Adrenal gland (tissue), 12 donors: ENCODE data around the gene SYNRG. TPM values are rescaled to one million over a fixed set of nuclear protein-coding genes. Genes with fewer than 3 reads are reported as not detected.
A peak's percentile ranks its signal among the peaks of the same experiment; 100 is the strongest.

ENCODE experiments used
- DNase-seq, 7 donors: peaks; one replicate each; pipeline ENCODE4 v3.0.0-alpha.2; 2019 to 2020
- H3K27ac ChIP-seq, 5 donors: fragments of 200-600 bp; sonication (generic) in 4 of 5; 1 replicate in 3 of 5; 2 replicates in 2 of 5; pipeline versions ENCODE4 v1.5.1 to v1.8.0; 2016 to 2020; ENCODE audit warnings: mild to moderate bottlenecking in 1 of 5
- H3K27me3 ChIP-seq: fragments of 200-600 bp; 2 replicates; pipeline ENCODE4 v1.8.0; 2021
- H3K36me3 ChIP-seq, 2 donors: fragments of 200-600 bp; replicated peaks in 1 of 2; 1 replicate in 1 of 2; 2 replicates in 1 of 2; pipeline versions ENCODE4 v1.5.1 to v1.8.0; 2018 to 2022
- H3K4me1 ChIP-seq, 2 donors: fragments of 200-600 bp; replicated peaks in 1 of 2; 1 replicate in 1 of 2; 2 replicates in 1 of 2; pipeline versions ENCODE4 v1.5.1 to v1.8.0; 2018 to 2021
- H3K4me3 ChIP-seq, 4 donors: fragments of 200-600 bp; sonication (generic) in 3 of 4; one replicate each; pipeline ENCODE4 v1.5.1; 2016 to 2018
- H3K9me3 ChIP-seq, 3 donors: fragments of 200-600 bp; sonication (generic) in 1 of 3; replicated peaks in 1 of 3; 1 replicate in 2 of 3; 2 replicates in 1 of 3; pipeline versions ENCODE4 v1.5.1 to v1.8.0; 2016 to 2021
- CTCF ChIP-seq, 6 experiments: fragments of 450-650 bp in 4 of 6; fragments of 200-600 bp in 2 of 6; sonication (generic) in 1 of 6; IDR thresholded peaks; 1 replicate in 5 of 6; 2 replicates in 1 of 6; pipeline versions ENCODE4 v1.5.1 to v1.8.0; 2016 to 2021; ENCODE audit warnings: antibody characterized with exemption in 6 of 6, mild to moderate bottlenecking in 2 of 6, moderate library complexity in 1 of 6
- POLR2A ChIP-seq, 2 donors: fragments of 450-650 bp; IDR thresholded peaks; one replicate each; pipeline ENCODE4 v1.6.1; 2017; ENCODE audit warnings: antibody characterized with exemption in 2 of 2, mild to moderate bottlenecking in 2 of 2, moderate library complexity in 1 of 2
- WGBS, 4 donors: extraction: QIAGEN DNeasy Blood & Tissue Kit in 2 of 4; methylation state at CpG; one replicate each; pipeline versions ENCODE4 v1.1.5 to v1.1.7; 2013 to 2017; 5-methylcytosine and 5-hydroxymethylcytosine counted together
- intact Hi-C, 2 donors: fragments of 100-400 bp; cut with DNase I; formaldehyde crosslinking; loops; one replicate each; pipeline versions ENCODE4 v1.14.1 to v1.15.0; 2022 to 2023
- polyA plus RNA-seq, 3 donors: library from polyadenylated mRNA; stranded (reverse); fragments of 200-250 nt in 2 of 3; fragments of 350-450 nt in 1 of 3; fragmentation: Illumina TruSeq in 1 of 3; extraction: RNeasy Lipid Tissue Mini Kit (QIAGEN cat#74804) in 1 of 3; gene quantifications; one replicate each; pipeline ENCODE4 v1.2.3, GENCODE V29; 2013 to 2014
- total RNA-seq, 9 donors: library from RNA; depleted of rRNA in 4 of 9; stranded (reverse); fragments of >200 nt in 4 of 9; fragments of 120-200 nt in 1 of 9; fragmentation: NEBNext Ultra II Directional in 1 of 9; extraction: Animal tissue kit (Norgen Biotek cat#: 25700) in 1 of 9; gene quantifications; one replicate each; pipeline versions ENCODE4 v1.1.0 to v1.2.4, GENCODE V29; 2013 to 2023
- donor health status: healthy with polysubstance abuse.
- donor health status: Bipolar disorder and iron deficiency.
- donor health status: DM: yes; HTN: yes; CAD: no.
- donor health status: DM: no; HTN: no; CAD: no.
- donor health status: DM: no; HTN: no; CAD: no.
- donor health status: DM: yes; HTN: yes; CAD: no.

The SYNRG gene
- total and polyA plus RNA-seq, 12 donors = 8.5 to 45.7 (median 29.3) TPM

- H3K27ac ChIP-seq = peak overlapping the region in 4 of 5 donors; percentile 85 to 93 (median 88)
- no peaks in the 10 kb centered on the region for H3K9me3 ChIP-seq
- DNase-seq = peak; percentile 65 to 82 (median 73)
- no peaks in the 10 kb centered on the region for H3K36me3 ChIP-seq
- TF ChIP-seq CTCF (IDR thresholded peaks at IDR 0.05) (peak in 2 of 6 experiments; percentile 37 to 42), POLR2A (IDR thresholded peaks at IDR 0.05) (no peak)
- 0 to 4% (median 0%) methylated on average over 5 to 56 of the region's 56 CpGs for WGBS, 4 donors
- H3K27me3 ChIP-seq = no peaks in the 10 kb centered on the region
- peaks cover 31 to 51% of the 10 kb centered on the region in 2 donors for H3K4me1 ChIP-seq
- intact Hi-C loops = no loop called here
- H3K4me3 ChIP-seq = peak overlapping the region in 3 of 4 donors; percentile 45 to 92 (median 54)
These were observed 119.1 kb downstream of the SYNRG start for GRCh38 chr17:37490022-37490587.

GRCh38 chr17:37489197-37490001 is 119.8 kb downstream of the SYNRG start, which contains the start of gene DUSP14:
TSS of gene DUSP14 (plus strand) at chr17:37489891. CDS start at chr17:37512273, 22,382 bp downstream.
- Histone ChIP-seq H3K4me3 (peak within 1 kb of the TSS; percentile 40 to 92 (median 67)), H3K27ac (peak within 1 kb of the TSS; percentile 68 to 93 (median 90)), H3K4me1 (peaks cover 31 to 51% of the 10 kb centered on the region in 2 donors), H3K9me3 (no peaks in the 10 kb centered on the region), H3K27me3 (no peaks in the 10 kb centered on the region), H3K36me3 (no peaks in the 10 kb centered on the region)
- WGBS, 4 donors = 0 to 1% (median 0%) methylated on average over 3 to 99 of the region's 100 CpGs
- peak; percentile 76 to 86 (median 78) for DNase-seq
- TF ChIP-seq POLR2A (IDR thresholded peaks at IDR 0.05) (peak; percentile 62 to 82), CTCF (IDR thresholded peaks at IDR 0.05) (no peak)
- intact Hi-C loops = no loop called here

GRCh38 chr17:37488607-37489196 is 120.5 kb downstream of the SYNRG start:
- TF ChIP-seq POLR2A (IDR thresholded peaks at IDR 0.05) = peak in 1 of 2 donors; percentile 59
- TF ChIP-seq CTCF (IDR thresholded peaks at IDR 0.05) = no peak
- H3K4me1 ChIP-seq = peaks cover 31 to 50% of the 10 kb centered on the region in 2 donors
- peak overlapping the region in 3 of 4 donors; percentile 40 to 92 (median 80) for H3K4me3 ChIP-seq
- no peaks in the 10 kb centered on the region for H3K9me3 ChIP-seq
- 0 to 1% (median 1%) methylated on average over 15 to 25 of the region's 25 CpGs for WGBS, 4 donors
- peak; percentile 79 to 95 (median 94) for DNase-seq
- H3K27me3 ChIP-seq = no peaks in the 10 kb centered on the region
- H3K27ac ChIP-seq = peak overlapping the region; percentile 68 to 93 (median 85)
- intact Hi-C loops = no loop called here
- no peaks in the 10 kb centered on the region for H3K36me3 ChIP-seq
